ENCODE measurements around the gene CYB561D1. TPM values are rescaled to one million over a fixed set of nuclear protein-coding genes. Genes with fewer than 3 reads are reported as not detected.

The CYB561D1 gene
- total and polyA plus RNA-seq, 9 of the 15 experiments (the other 6 are each of a cell fraction or from before 2014, with no cell fraction given): 0.71 to 7.2 (median 3.5) TPM

DNA sequence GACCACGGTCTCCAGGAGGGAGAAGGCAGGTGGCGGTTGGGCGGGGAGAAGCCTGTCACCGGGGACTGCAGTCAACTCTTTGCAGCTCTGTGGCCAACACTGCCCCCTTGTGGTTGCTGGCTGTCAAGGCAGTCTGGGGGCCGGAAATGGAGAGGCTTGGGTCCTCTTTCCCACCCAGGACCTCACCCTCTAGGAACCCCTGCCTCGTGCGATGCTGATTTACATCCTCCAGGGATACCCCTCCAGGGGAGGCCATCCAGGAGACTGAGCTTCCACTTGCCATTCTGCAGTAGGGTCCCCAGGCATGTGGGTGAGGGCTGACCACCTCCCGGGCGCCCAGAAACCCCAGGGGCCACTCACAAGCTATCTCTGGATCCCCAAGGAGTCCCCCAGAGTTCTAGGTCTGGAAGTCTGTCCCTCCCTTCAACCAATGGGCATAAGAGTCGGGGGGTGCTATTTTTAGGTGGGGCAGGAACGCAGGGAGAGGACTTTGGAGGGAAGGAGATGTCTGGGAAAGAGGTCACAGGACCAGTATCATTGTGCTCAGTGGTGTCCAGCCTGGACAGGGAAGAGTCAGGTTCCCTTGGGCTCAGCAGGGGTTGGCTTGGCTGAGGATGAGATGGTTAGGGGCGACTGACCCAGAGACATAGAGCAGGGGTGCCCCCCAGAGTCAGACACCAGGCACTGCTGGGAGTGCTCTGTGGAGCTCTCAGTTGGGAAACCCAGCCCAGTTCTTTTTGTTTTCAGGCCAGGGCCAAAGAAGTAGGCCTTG is 38.7 kb downstream of the CYB561D1 start (continued):
- TF ChIP-seq, protein P1, sequence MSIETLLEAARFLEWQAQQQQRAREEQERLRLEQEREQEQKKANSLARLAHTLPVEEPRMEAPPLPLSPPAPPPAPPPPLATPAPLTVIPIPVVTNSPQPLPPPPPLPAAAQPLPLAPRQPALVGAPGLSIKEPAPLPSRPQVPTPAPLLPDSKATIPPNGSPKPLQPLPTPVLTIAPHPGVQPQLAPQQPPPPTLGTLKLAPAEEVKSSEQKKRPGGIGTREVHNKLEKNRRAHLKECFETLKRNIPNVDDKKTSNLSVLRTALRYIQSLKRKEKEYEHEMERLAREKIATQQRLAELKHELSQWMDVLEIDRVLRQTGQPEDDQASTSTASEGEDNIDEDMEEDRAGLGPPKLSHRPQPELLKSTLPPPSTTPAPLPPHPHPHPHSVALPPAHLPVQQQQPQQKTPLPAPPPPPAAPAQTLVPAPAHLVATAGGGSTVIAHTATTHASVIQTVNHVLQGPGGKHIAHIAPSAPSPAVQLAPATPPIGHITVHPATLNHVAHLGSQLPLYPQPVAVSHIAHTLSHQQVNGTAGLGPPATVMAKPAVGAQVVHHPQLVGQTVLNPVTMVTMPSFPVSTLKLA (conservative IDR thresholded peaks at IDR 0.05): no peak
- no peak for TF ChIP-seq ARHGAP35 (IDR thresholded peaks at IDR 0.05; ENCODE audit: partially characterized antibody)
- TF ChIP-seq ZFP36 (IDR thresholded peaks at IDR 0.05; ENCODE audit: low read depth, low read length, partially characterized antibody): peak; percentile 19
- TF ChIP-seq, protein P2, sequence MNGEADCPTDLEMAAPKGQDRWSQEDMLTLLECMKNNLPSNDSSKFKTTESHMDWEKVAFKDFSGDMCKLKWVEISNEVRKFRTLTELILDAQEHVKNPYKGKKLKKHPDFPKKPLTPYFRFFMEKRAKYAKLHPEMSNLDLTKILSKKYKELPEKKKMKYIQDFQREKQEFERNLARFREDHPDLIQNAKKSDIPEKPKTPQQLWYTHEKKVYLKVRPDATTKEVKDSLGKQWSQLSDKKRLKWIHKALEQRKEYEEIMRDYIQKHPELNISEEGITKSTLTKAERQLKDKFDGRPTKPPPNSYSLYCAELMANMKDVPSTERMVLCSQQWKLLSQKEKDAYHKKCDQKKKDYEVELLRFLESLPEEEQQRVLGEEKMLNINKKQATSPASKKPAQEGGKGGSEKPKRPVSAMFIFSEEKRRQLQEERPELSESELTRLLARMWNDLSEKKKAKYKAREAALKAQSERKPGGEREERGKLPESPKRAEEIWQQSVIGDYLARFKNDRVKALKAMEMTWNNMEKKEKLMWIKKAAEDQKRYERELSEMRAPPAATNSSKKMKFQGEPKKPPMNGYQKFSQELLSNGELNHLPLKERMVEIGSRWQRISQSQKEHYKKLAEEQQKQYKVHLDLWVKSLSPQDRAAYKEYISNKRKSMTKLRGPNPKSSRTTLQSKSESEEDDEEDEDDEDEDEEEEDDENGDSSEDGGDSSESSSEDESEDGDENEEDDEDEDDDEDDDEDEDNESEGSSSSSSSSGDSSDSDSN (IDR thresholded peaks at IDR 0.05; ENCODE audit: borderline replicate concordance in 1 of 2, low read depth in 2 of 2, low read length in 2 of 2): 0 out of 4 replicates have a peak, but pooled peaks of 1 of the 2 experiments have one; percentile 22
- TF ChIP-seq, protein P3, sequence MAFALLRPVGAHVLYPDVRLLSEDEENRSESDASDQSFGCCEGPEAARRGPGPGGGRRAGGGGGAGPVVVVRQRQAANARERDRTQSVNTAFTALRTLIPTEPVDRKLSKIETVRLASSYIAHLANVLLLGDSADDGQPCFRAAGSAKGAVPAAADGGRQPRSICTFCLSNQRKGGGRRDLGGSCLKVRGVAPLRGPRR (CRISPR knock-in tag; IDR thresholded peaks at IDR 0.05): no peak
- TF ChIP-seq, protein P4, sequence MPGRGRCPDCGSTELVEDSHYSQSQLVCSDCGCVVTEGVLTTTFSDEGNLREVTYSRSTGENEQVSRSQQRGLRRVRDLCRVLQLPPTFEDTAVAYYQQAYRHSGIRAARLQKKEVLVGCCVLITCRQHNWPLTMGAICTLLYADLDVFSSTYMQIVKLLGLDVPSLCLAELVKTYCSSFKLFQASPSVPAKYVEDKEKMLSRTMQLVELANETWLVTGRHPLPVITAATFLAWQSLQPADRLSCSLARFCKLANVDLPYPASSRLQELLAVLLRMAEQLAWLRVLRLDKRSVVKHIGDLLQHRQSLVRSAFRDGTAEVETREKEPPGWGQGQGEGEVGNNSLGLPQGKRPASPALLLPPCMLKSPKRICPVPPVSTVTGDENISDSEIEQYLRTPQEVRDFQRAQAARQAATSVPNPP (IDR thresholded peaks at IDR 0.05; ENCODE audit: borderline replicate concordance, insufficient read depth, insufficient read length): no peak
- TF ChIP-seq HDAC2 (IDR thresholded peaks at IDR 0.05): peak; percentile 42; the same call in 1 of the 2 replicates
- no peak for TF ChIP-seq C11orf30 (IDR thresholded peaks at IDR 0.05; ENCODE audit: low read depth)
- TF ChIP-seq, protein P5, sequence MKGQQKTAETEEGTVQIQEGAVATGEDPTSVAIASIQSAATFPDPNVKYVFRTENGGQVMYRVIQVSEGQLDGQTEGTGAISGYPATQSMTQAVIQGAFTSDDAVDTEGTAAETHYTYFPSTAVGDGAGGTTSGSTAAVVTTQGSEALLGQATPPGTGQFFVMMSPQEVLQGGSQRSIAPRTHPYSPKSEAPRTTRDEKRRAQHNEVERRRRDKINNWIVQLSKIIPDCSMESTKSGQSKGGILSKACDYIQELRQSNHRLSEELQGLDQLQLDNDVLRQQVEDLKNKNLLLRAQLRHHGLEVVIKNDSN (CRISPR knock-in tag; IDR thresholded peaks at IDR 0.05): no peak
- no peak for TF ChIP-seq PCBP1 (IDR thresholded peaks at IDR 0.05; ENCODE audit: low read depth, low read length, poor library complexity, severe bottlenecking)
- no peak for TF ChIP-seq TEAD2 (tag; IDR thresholded peaks at IDR 0.05)
- no peak for TF ChIP-seq FOS (IDR thresholded peaks at IDR 0.05; ENCODE audit: extremely low read depth, insufficient read length)
- no peak for TF ChIP-seq HLTF (IDR thresholded peaks at IDR 0.05)
- TF ChIP-seq, protein P6, sequence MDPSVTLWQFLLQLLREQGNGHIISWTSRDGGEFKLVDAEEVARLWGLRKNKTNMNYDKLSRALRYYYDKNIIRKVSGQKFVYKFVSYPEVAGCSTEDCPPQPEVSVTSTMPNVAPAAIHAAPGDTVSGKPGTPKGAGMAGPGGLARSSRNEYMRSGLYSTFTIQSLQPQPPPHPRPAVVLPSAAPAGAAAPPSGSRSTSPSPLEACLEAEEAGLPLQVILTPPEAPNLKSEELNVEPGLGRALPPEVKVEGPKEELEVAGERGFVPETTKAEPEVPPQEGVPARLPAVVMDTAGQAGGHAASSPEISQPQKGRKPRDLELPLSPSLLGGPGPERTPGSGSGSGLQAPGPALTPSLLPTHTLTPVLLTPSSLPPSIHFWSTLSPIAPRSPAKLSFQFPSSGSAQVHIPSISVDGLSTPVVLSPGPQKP (CRISPR knock-in tag; IDR thresholded peaks at IDR 0.05): no peak
- TF ChIP-seq KLF10 (CRISPR knock-in tag; IDR thresholded peaks at IDR 0.05): 0 out of 2 replicates have a peak, but pooled peaks have one; percentile 55
- peak; percentile 61; the same call in 1 of the 2 replicates for TF ChIP-seq HDGF (IDR thresholded peaks at IDR 0.05)
- no peak for TF ChIP-seq PTTG1 (tag; IDR thresholded peaks at IDR 0.05; ENCODE audit: low read depth)
- TF ChIP-seq, protein P7, sequence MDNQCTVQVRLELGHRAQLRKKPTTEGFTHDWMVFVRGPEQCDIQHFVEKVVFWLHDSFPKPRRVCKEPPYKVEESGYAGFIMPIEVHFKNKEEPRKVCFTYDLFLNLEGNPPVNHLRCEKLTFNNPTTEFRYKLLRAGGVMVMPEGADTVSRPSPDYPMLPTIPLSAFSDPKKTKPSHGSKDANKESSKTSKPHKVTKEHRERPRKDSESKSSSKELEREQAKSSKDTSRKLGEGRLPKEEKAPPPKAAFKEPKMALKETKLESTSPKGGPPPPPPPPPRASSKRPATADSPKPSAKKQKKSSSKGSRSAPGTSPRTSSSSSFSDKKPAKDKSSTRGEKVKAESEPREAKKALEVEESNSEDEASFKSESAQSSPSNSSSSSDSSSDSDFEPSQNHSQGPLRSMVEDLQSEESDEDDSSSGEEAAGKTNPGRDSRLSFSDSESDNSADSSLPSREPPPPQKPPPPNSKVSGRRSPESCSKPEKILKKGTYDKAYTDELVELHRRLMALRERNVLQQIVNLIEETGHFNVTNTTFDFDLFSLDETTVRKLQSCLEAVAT (IDR thresholded peaks at IDR 0.05): peak in 1 of 2 experiments; percentile 51; a peak in 1 of 4 replicates

All from K562 (cell line).